Neural cell (in vitro differentiated cells): Measurements from ENCODE around the gene MARK3. TPM values are rescaled to one million over a fixed set of nuclear protein-coding genes. Genes with fewer than 3 reads are reported as not detected.

Source experiments
- H2AFZ ChIP-seq: fragments of 200-600, 300-800 bp; sonication (generic), shearing (Covaris generic); 2 replicates; pipeline ENCODE4 v1.6.0; 2014; ENCODE audit warnings: low read depth, mild to moderate bottlenecking, antibody characterized with exemption, low read length, moderate library complexity
- H3F3A ChIP-seq: fragments of 200-600 bp; shearing (Covaris generic); 2 replicates; pipeline ENCODE4 v1.6.1; 2016; ENCODE audit warnings: mild to moderate bottlenecking, moderate library complexity, mixed read lengths, antibody characterized with exemption, low read length; ENCODE audit not compliant: insufficient read depth, poor library complexity, severe bottlenecking
- H3K27ac ChIP-seq: fragments of 200-600, 300-800 bp; sonication (generic), shearing (Covaris generic); 2 replicates; pipeline ENCODE4 v1.5.1; 2014; ENCODE audit warnings: mild to moderate bottlenecking, low read length, moderate library complexity
- H3K27me3 ChIP-seq: fragments of 300-800, 200-600 bp; sonication (generic), shearing (Covaris generic); 2 replicates; pipeline ENCODE4 v1.6.0; 2014; ENCODE audit warnings: mild to moderate bottlenecking, low read depth, low read length, moderate library complexity; ENCODE audit not compliant: insufficient read depth
- H3K36me3 ChIP-seq: fragments of 300-800, 200-600 bp; sonication (generic), shearing (Covaris generic); 2 replicates; pipeline ENCODE4 v1.5.1; 2014; ENCODE audit warnings: mild to moderate bottlenecking, antibody characterized with exemption, low read length, moderate library complexity; ENCODE audit not compliant: insufficient read depth
- H3K4me2 ChIP-seq: fragments of 300-800, 200-600 bp; sonication (generic), shearing (Covaris generic); 2 replicates; pipeline ENCODE4 v1.6.0; 2014; ENCODE audit warnings: mild to moderate bottlenecking, low read length
- H3K4me3 ChIP-seq: fragments of 300-800, 200-600 bp; sonication (generic), shearing (Covaris generic); 2 replicates; pipeline ENCODE4 v1.5.1; 2014; ENCODE audit warnings: mild to moderate bottlenecking, low read length, moderate library complexity
- H3K79me2 ChIP-seq: fragments of 200-600 bp; shearing (Covaris generic); replicated peaks from 2 replicates; pipeline ENCODE4 v1.6.0; 2014; ENCODE audit warnings: mild to moderate bottlenecking, low read length, moderate library complexity; ENCODE audit not compliant: insufficient read depth
- H3K9ac ChIP-seq: fragments of 300-800, 200-600 bp; sonication (generic), shearing (Covaris generic); 2 replicates; pipeline ENCODE4 v1.6.1; 2016; ENCODE audit warnings: mild to moderate bottlenecking, low read length, mixed read lengths
- H3K9me2 ChIP-seq: fragments of 200-600 bp; shearing (Covaris generic); 2 replicates; pipeline ENCODE4 v1.6.1; 2016; ENCODE audit warnings: mild to moderate bottlenecking, low read length, mixed read lengths; ENCODE audit not compliant: insufficient read depth
- H3K9me3 ChIP-seq: fragments of 200-600, 300-800 bp; sonication (generic), shearing (Covaris generic); 2 replicates; pipeline ENCODE4 v1.6.1; 2016; ENCODE audit warnings: mild to moderate bottlenecking, mixed run types, low read length, moderate library complexity, mixed read lengths
- H4K20me1 ChIP-seq: fragments of 200-600 bp; shearing (Covaris generic); 2 replicates; pipeline ENCODE4 v1.6.1; 2016; ENCODE audit warnings: mild to moderate bottlenecking, mixed run types; ENCODE audit not compliant: insufficient read depth
- CTCF ChIP-seq: fragments of 450-650 bp; IDR thresholded peaks from 2 replicates; pipeline ENCODE4 v1.5.1; 2014; ENCODE audit warnings: antibody characterized with exemption, mild to moderate bottlenecking, moderate library complexity; ENCODE audit not compliant: poor library complexity, severe bottlenecking
- EP300 ChIP-seq: fragments of 450-650 bp; conservative IDR thresholded peaks from 2 replicates; pipeline ENCODE4 v1.6.1; 2014; ENCODE audit warnings: antibody characterized with exemption, mild to moderate bottlenecking, moderate library complexity; ENCODE audit not compliant: poor library complexity, severe bottlenecking
- EZH2 ChIP-seq: fragments of 200-600, 300-800 bp; shearing (Covaris generic), sonication (generic); IDR thresholded peaks from 2 replicates; pipeline ENCODE4 v1.6.1; 2014; ENCODE audit warnings: antibody characterized with exemption, low read length, borderline replicate concordance, mild to moderate bottlenecking; ENCODE audit not compliant: insufficient read depth, poor library complexity, severe bottlenecking
- MXI1 ChIP-seq: fragments of 450-650 bp; conservative IDR thresholded peaks from 2 replicates; pipeline ENCODE4 v1.6.1; 2014; ENCODE audit warnings: antibody characterized with exemption, mild to moderate bottlenecking; ENCODE audit not compliant: poor library complexity, severe bottlenecking
- POLR2AphosphoS5 ChIP-seq: IDR thresholded peaks from 2 replicates; pipeline ENCODE4 v1.6.1; 2012
- RAD21 ChIP-seq: fragments of 450-650 bp; conservative IDR thresholded peaks from 2 replicates; pipeline ENCODE4 v1.6.1; 2014; ENCODE audit warnings: antibody characterized with exemption, mild to moderate bottlenecking, moderate library complexity
- REST ChIP-seq: IDR thresholded peaks from 2 replicates; pipeline ENCODE4 v1.6.1; 2012; ENCODE audit warnings: borderline replicate concordance
- SMC3 ChIP-seq: fragments of 450-650 bp; conservative IDR thresholded peaks from 2 replicates; pipeline ENCODE4 v1.6.1; 2014; ENCODE audit warnings: antibody characterized with exemption, mild to moderate bottlenecking, moderate library complexity; ENCODE audit not compliant: poor library complexity
- TAF1 ChIP-seq: IDR thresholded peaks from 2 replicates; pipeline ENCODE4 v1.6.1; 2012; ENCODE audit warnings: low read depth
- polyA plus RNA-seq: library from polyadenylated mRNA; depleted of rRNA; stranded (reverse); fragments of >200 nt; gene quantifications from 2 replicates; pipeline ENCODE4 v1.2.3, GENCODE V29; 2014

Gene MARK3
- polyA plus RNA-seq, 1 donor from 2014 or later = 158 TPM

DNA sequence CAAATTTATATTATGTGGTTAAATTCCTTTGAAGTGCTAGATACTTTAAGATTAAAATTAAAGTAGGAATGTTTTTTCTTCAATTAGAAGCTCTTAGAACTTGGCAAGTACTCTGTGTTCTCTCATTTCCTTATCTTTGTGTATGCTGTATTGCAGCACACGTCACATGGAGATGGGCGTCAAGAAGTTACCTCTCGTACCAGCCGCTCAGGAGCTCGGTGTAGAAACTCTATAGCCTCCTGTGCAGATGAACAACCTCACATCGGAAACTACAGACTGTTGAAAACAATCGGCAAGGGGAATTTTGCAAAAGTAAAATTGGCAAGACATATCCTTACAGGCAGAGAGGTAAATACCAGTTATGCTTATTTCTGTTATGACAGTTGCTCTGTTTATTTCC is 19.7 kb downstream of the MARK3 start:
- H3K9me2 ChIP-seq = no peaks in the 10 kb centered on the region
- no peak overlapping the region for H3K27ac ChIP-seq
- no peak overlapping the region for H3K4me2 ChIP-seq
- no peak overlapping the region for H3K4me3 ChIP-seq
- no peak overlapping the region for H3K9ac ChIP-seq
- peaks cover 35% of the 10 kb centered on the region for H3K79me2 ChIP-seq
- no peaks in the 10 kb centered on the region for H3K27me3 ChIP-seq
- TF ChIP-seq POLR2AphosphoS5 = no peak
- TF ChIP-seq EP300 = no peak
- TF ChIP-seq SMC3 = no peak
- TF ChIP-seq REST = no peak
- no peak for TF ChIP-seq RAD21
- no peak for TF ChIP-seq TAF1
- TF ChIP-seq EZH2 = no peak
- TF ChIP-seq CTCF = no peak
- TF ChIP-seq MXI1 = no peak
- H4K20me1 ChIP-seq = no peaks in the 10 kb centered on the region
- no peak overlapping the region for H2AFZ ChIP-seq
- H3K36me3 ChIP-seq = no peaks in the 10 kb centered on the region
- H3K9me3 ChIP-seq = no peaks in the 10 kb centered on the region
- no peaks in the 10 kb centered on the region for H3F3A ChIP-seq

DNA sequence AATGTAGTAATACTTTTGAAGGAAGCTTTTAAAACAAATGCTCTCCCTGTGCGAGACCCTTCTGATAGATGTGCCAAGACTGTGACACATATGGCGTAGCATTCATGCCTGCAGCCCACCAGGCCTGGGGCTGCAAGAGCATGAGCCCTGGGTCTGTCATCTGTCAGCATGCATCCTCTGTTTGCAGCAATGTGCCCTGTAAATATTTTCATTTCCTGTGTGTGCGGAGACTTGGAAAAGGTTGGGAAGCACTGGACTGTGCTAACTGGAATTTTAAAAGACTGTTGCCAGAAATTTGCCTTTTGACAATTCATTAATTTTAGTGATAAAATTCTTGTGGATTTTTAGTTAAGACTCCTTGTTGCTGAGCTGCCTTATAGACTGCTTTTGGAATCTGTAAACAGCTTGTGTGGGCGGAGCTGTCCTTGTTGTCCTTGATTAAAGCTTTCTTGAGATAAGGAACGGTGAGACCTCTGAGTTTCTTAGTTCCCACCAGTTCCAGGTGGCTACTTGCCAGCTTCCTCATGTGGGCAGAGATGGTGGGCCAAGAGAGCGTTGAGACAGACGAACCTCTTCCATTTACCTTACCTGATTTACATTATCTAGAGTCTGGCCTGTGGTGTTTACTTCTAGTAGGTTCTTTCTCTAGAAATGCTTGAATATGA is 23.4 kb downstream of the MARK3 start:
- Histone ChIP-seq H3K27ac (no peak overlapping the region), H3K9me2 (no peaks in the 10 kb centered on the region), H3K9me3 (no peaks in the 10 kb centered on the region), H3K4me3 (no peak overlapping the region), H3K79me2 (peaks cover 8% of the 10 kb centered on the region), H2AFZ (no peak overlapping the region), H3F3A (no peaks in the 10 kb centered on the region), H4K20me1 (no peaks in the 10 kb centered on the region), H3K9ac (no peak overlapping the region), H3K27me3 (no peaks in the 10 kb centered on the region), H3K4me2 (no peak overlapping the region), H3K36me3 (no peaks in the 10 kb centered on the region)
- TF ChIP-seq EZH2 (no peak), SMC3 (no peak), TAF1 (no peak), RAD21 (no peak), POLR2AphosphoS5 (no peak), MXI1 (no peak), EP300 (no peak), CTCF (no peak), REST (no peak)
